IPS-20b (cell line): ENCODE data around the gene FBXW5.

Experiments
- H3K27ac ChIP-seq: one replicate; pipeline ENCODE4 v1.5.1; 2013; ENCODE audit warnings: low read length
- H3K27me3 ChIP-seq: 2 replicates; pipeline ENCODE4 v1.6.1; 2013; ENCODE audit warnings: mild to moderate bottlenecking, low read length, inconsistent platforms; ENCODE audit not compliant: insufficient read depth
- H3K36me3 ChIP-seq: 2 replicates; pipeline ENCODE4 v1.6.1; 2013; ENCODE audit warnings: low read depth, mild to moderate bottlenecking, inconsistent platforms, low read length, moderate library complexity; ENCODE audit not compliant: insufficient read depth
- H3K4me1 ChIP-seq: 2 replicates; pipeline ENCODE4 v1.6.1; 2013; ENCODE audit warnings: mild to moderate bottlenecking, control low read depth, inconsistent platforms, low read length, moderate library complexity; ENCODE audit not compliant: insufficient read depth
- H3K4me3 ChIP-seq: 2 replicates; pipeline ENCODE4 v1.5.1; 2013; ENCODE audit warnings: mild to moderate bottlenecking, low read length, inconsistent platforms
- H3K9ac ChIP-seq: 2 replicates; pipeline ENCODE4 v1.6.1; 2013; ENCODE audit warnings: low read depth, mild to moderate bottlenecking, inconsistent platforms, low read length, moderate library complexity
- H3K9me3 ChIP-seq: 2 replicates; pipeline ENCODE4 v1.6.1; 2013; ENCODE audit warnings: mild to moderate bottlenecking, low read depth, low read length, inconsistent platforms; ENCODE audit not compliant: insufficient read depth

FBXW5 gene, protein sequence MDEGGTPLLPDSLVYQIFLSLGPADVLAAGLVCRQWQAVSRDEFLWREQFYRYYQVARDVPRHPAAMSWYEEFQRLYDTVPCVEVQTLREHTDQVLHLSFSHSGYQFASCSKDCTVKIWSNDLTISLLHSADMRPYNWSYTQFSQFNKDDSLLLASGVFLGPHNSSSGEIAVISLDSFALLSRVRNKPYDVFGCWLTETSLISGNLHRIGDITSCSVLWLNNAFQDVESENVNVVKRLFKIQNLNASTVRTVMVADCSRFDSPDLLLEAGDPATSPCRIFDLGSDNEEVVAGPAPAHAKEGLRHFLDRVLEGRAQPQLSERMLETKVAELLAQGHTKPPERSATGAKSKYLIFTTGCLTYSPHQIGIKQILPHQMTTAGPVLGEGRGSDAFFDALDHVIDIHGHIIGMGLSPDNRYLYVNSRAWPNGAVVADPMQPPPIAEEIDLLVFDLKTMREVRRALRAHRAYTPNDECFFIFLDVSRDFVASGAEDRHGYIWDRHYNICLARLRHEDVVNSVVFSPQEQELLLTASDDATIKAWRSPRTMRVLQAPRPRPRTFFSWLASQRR

GRCh38 chr9:136944519-136945332 lies at the start of gene FBXW5, which contains the start of gene C8G:
Gene FBXW5, minus strand, starts transcription at chr9:136944738. Its CDS starts 655 bp downstream, at chr9:136944083.
Gene C8G, plus strand, starts transcription at chr9:136945243. Its CDS starts 78 bp downstream, at chr9:136945321.
- Histone ChIP-seq H3K27me3 (no peaks in the 10 kb centered on the region), H3K36me3 (peaks cover 22% of the 10 kb centered on the region), H3K27ac (no peak within 1 kb of the TSS), H3K9ac (peak within 1 kb of the TSS; percentile 65; the same call in 1 of the 2 replicates), H3K9me3 (no peaks in the 10 kb centered on the region), H3K4me3 (peak within 1 kb of the TSS; percentile 76), H3K4me1 (no peaks in the 10 kb centered on the region)

DNA sequence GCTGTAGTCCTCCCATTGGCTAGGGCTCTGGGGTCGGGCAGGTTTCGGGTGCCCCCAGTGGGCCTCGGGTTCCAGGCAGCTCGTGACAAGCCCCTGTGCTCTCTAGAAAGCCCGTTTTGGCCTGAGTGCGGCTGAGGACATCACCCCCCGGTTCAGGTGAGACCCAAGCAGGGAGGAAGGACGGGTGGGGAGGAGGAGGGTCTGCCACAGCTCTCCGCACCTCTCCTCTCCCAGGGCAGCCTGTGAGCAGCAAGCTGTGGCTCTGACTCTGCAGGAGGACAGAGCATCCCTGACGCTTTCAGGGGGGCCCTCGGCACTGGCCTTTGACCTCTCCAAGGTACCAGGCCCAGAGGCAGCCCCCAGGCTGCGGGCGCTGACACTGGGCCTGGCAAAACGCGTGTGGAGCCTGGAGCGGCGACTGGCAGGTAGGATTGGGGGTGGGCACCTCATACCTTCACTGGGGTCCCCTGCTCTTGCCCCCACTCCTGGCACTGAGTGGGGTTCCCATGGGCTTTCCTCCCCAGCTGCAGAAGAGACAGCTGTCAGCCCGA lies 48.4 kb upstream of the FBXW5 start:
- Histone ChIP-seq H3K27me3 (peaks cover 16% of the 10 kb centered on the region), H3K36me3 (peaks cover 5% of the 10 kb centered on the region; the same call in 1 of the 2 replicates), H3K9me3 (no peaks in the 10 kb centered on the region), H3K27ac (no peak overlapping the region), H3K4me3 (peak overlapping the region; percentile 88), H3K9ac (peak overlapping the region; percentile 83), H3K4me1 (no peaks in the 10 kb centered on the region; the same call in 1 of the 2 replicates)

DNA sequence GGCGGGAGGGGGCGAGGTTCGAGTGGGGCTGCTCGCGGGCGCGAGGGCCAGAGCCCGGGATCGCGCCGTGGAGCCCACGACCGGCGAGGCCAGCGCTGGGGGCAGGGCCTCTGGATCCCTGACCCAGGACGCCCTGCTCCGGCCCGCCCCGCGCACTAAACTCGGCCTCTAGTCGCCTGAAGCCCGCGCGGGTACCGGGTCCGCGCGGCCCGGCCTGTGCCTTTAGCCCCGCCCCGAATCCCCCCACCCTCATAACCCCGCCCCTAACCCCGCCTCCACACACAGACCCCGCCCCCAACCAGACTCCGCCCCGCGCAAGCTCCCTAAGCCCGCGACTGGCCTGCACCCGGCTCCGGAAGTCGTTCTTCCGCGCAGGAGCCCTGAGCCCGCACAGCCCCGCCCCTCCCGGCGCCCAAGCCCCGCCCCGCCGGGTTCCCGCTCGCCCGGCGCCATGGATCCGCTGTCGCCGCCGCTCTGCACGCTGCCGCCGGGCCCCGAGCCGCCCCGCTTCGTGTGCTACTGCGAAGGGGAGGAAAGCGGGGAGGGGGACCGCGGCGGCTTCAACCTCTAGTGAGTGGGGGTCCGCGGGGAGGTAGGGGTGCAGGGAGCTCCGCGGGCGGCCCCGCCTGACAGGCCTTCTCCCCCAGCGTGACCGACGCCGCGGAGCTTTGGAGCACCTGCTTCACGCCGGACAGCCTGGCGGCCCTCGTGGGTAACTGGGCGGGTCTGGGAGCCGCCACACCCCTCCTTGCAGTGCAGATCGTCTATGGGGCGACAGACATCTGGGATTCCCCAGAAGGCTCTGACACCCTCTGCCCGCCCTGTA lies 47.7 kb upstream of the FBXW5 start, which contains the start of gene PAXX:
Gene PAXX (plus strand): TSS at position 430 of the 826 bp plus-strand sequence. CDS start 22 bp downstream, at position 452.
- H3K4me3 ChIP-seq: peak within 1 kb of the TSS; percentile 88
- no peaks in the 10 kb centered on the region; the same call in 1 of the 2 replicates for H3K4me1 ChIP-seq
- peaks cover 5% of the 10 kb centered on the region; the same call in 1 of the 2 replicates for H3K36me3 ChIP-seq
- H3K27me3 ChIP-seq: peaks cover 16% of the 10 kb centered on the region
- H3K27ac ChIP-seq: no peak within 1 kb of the TSS
- H3K9me3 ChIP-seq: no peaks in the 10 kb centered on the region
- H3K9ac ChIP-seq: peak within 1 kb of the TSS; percentile 83

DNA sequence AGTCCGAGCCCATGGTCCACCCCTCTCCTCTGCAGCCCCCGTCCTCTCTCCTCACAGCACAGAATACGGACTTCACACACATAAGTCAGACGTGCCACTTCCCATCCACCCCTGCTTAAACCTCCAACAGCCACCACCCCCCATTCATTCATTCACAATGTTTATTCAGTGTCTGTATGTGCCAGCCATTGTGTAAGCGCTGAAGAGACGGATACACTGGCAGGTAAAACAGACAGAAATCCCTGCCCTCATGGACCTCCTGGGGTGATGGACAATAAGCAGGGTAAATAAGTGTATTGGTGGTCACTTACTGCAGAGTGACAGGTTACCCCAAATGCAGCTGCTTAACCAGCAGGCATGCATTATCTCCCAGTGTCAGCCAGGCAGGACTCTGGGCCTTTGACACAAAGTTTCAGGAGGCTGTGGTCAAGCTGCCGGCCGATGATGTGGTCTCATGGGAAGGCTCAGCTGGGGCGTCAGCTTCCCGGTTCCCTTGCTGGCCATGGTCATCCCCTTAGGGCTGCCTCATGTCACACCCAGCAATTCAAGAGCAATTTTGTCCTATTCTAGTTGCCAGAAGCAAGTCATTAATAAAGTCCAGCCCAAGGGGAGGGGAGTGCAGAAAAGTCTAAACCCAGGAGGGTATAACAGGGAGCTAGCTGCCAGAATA lies 45.8 kb upstream of the FBXW5 start:
- no peak overlapping the region for H3K4me3 ChIP-seq
- H3K27ac ChIP-seq: no peak overlapping the region
- H3K9me3 ChIP-seq: no peaks in the 10 kb centered on the region
- peaks cover 32% of the 10 kb centered on the region for H3K27me3 ChIP-seq
- no peak overlapping the region for H3K9ac ChIP-seq
- peaks cover 5% of the 10 kb centered on the region; the same call in 1 of the 2 replicates for H3K36me3 ChIP-seq
- no peaks in the 10 kb centered on the region for H3K4me1 ChIP-seq

DNA sequence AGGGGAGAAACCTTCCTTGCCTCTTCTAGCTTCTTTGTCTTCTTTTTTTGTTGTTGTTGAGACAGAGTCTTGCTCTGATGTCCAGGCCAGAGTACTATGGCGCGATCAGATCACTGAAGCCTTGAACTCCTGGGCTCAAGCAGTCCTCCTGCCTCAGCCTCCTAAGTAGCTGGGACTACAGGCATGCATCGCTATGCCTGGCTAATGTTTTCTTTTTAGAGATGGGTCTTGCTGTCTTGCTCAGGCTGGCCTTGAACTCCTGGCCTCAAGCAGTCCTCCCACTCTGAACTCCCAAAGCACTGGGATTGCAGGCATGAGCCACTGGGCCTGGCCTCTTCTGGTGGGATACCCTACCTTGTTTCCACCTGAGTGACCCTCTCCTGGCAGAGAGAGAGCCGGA lies 44.3 kb upstream of the FBXW5 start:
- Histone ChIP-seq H3K27me3 (peaks cover 47% of the 10 kb centered on the region), H3K36me3 (peaks cover 2% of the 10 kb centered on the region; the same call in 1 of the 2 replicates), H3K9me3 (no peaks in the 10 kb centered on the region), H3K9ac (no peak overlapping the region), H3K4me3 (no peak overlapping the region), H3K4me1 (no peaks in the 10 kb centered on the region), H3K27ac (no peak overlapping the region)

- no peaks in the 10 kb centered on the region for H3K4me1 ChIP-seq
- H3K4me3 ChIP-seq: no peak overlapping the region; the same call in 1 of the 2 replicates
- H3K27ac ChIP-seq: no peak overlapping the region
- H3K9ac ChIP-seq: no peak overlapping the region
- H3K9me3 ChIP-seq: no peaks in the 10 kb centered on the region
- H3K27me3 ChIP-seq: peaks cover 45% of the 10 kb centered on the region
- H3K36me3 ChIP-seq: no peaks in the 10 kb centered on the region
Measured at GRCh38 chr9:136985853-136986252, 41.3 kb upstream of the FBXW5 start.

DNA sequence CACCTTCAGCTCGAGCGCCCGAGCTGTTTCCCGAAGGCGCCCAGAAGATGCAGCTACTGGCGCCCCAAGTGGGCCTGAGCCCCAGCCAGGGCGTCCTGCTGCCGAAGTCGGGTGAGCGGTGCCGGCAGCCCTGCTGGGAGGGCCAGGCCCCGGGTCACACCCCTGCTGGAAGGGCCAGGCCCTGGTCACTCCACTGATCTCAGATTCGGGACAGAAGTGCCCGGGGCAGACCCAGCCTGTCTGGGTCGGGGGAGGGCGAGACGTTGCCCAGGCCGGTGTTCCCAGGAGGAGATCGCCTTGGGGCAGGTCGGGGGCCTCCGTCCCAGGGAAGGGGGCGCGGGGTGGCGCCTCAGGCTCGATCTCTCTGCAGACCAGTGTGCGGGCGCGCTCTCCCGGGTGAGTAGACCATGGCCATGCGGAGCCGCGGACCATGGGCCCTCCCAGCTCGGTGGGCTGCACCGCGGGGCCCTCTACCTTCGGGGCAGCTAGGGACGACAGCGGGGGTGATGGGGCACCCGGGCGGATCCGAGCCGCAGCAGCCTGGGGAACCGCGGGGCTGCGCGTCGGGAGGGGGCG lies 40.6 kb upstream of the FBXW5 start:
- Histone ChIP-seq H3K27me3 (peaks cover 37% of the 10 kb centered on the region), H3K4me1 (no peaks in the 10 kb centered on the region), H3K9me3 (no peaks in the 10 kb centered on the region), H3K4me3 (peak overlapping the region; percentile 45; the same call in 1 of the 2 replicates), H3K36me3 (no peaks in the 10 kb centered on the region), H3K9ac (no peak overlapping the region), H3K27ac (no peak overlapping the region)

- Histone ChIP-seq H3K27ac (no peak overlapping the region), H3K9ac (no peak overlapping the region), H3K4me3 (peak overlapping the region; percentile 45; the same call in 1 of the 2 replicates), H3K9me3 (no peaks in the 10 kb centered on the region), H3K4me1 (no peaks in the 10 kb centered on the region), H3K27me3 (peaks cover 37% of the 10 kb centered on the region), H3K36me3 (no peaks in the 10 kb centered on the region)
Measured at GRCh38 chr9:136984464-136985026, 40.0 kb upstream of the FBXW5 start.

GRCh38 chr9:136983656-136984314 lies 39.2 kb upstream of the FBXW5 start:
- H3K4me1 ChIP-seq: no peaks in the 10 kb centered on the region; the same call in 1 of the 2 replicates
- no peak overlapping the region for H3K4me3 ChIP-seq
- no peak overlapping the region for H3K27ac ChIP-seq
- H3K9me3 ChIP-seq: no peaks in the 10 kb centered on the region
- no peak overlapping the region for H3K9ac ChIP-seq
- H3K27me3 ChIP-seq: peaks cover 37% of the 10 kb centered on the region
- H3K36me3 ChIP-seq: no peaks in the 10 kb centered on the region
